ENCODE data around the gene MED8. TPM values are rescaled to one million over a fixed set of nuclear protein-coding genes. Genes with fewer than 3 reads are reported as not detected.
"Not testable (repeated sequence)": the region's sequence is repeated elsewhere in the genome, so short reads cannot be mapped to it uniquely, and the experiment has no call there.

Gene MED8
- polyA plus RNA-seq, 4 donors: 38.4 to 40.9 (median 40.1) TPM

DNA sequence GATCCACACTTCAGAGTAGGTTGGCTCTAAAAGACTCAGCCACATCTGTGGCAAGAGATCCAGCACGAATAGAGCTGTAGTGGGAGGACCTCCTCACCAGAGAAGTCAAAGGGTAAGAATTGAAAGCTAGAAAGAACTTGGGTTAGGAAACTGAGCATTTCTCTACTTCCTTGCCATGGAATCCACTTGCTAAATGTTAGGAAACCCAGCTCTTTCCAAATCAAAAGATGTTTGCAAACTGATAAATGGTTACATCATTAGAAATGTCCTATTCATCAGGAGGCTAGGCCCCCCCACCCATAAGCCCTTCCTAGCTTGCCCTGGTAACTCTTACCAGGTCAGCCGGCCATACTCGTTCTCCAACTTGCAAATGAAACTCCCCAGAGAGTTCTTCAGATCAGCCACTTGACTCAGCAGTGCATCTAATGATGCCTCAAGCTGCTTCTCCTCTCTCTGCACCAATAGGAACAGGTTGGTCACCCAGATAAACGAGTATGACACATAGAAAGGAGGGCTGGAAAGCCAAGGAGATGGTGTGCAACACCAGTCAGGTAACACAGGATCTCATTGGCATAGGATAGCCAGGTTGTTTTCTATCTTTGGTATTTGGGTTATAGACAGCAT lies 1.5 kb downstream of the MED8 start:
- no peak for DNase-seq (ENCODE audit: low read depth in 4 of 4, low spot score in 3 of 4)

GRCh38 chr1:43386676-43387075 lies 2.9 kb downstream of the MED8 start:
- DNase-seq (ENCODE audit: low read depth in 4 of 4, low spot score in 3 of 4): no peak

- no peak for DNase-seq (ENCODE audit: low read depth in 4 of 4, low spot score in 3 of 4)
Measured at GRCh38 chr1:43383449-43383848, 6.2 kb downstream of the MED8 start.

DNA sequence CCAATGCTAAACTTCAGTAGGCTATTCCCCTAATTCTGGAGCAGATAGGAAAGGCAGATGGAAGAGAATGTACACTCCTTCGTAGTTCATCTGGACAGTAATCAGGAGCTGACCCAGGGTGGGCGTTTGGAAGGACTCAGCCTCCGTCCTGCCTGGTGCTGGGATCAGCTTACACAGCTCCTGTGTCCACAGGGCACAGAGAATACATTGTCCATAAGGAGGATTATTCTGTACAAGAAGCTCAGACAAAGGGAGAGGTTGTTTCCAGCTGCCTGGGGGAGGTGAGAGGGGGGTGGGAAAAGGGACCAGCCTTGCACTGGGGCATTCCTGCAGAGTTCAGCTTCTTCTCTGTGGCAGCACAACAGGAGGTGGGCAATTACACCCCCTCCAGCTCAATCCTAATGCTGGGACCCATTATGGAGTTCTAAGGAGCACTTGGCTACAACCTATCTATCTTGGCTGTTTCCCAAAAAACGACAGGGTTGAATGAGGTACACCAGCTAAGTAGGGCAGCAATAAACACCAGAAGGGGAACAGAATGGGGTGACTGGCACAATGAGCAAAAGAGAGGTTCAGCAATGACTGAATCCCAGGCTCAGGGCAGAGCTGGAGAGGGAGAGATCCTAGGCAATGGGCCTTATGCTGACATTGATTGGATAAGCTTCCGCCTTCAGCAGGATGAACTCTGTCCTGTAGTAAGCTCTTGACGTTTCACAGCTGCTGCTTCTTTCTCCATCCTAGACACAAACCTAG lies 7.4 kb downstream of the MED8 start:
- no peak for DNase-seq (ENCODE audit: low read depth in 4 of 4, low spot score in 3 of 4)

DNA sequence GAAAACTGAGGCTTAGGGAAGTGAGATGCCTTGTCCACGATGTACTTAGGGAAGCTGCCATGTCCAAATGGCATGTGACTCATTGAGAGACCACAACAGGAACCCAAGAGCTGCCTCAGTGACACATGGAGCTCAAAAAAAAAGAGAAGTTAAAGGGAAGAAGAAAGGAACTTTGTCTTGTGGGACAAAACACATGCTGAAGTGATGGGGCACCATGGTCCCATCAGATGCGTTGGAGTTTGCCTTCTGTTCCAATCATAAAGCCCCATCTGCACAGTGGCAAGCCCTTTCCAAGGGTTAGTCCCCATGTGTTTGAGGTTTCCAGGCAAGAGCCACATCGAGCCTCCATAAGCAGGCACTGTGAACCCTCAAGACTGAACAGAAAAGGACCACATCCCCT lies 8.0 kb downstream of the MED8 start:
- DNase-seq (ENCODE audit: low read depth in 4 of 4, low spot score in 3 of 4): no peak

GRCh38 chr1:43379476-43379875 lies 10.1 kb downstream of the MED8 start:
- DNase-seq (ENCODE audit: low read depth in 4 of 4, low spot score in 3 of 4): no peak

- DNase-seq (ENCODE audit: low read depth in 4 of 4, low spot score in 3 of 4): no peak
Measured at GRCh38 chr1:43377831-43378230, 11.8 kb downstream of the MED8 start.

DNA sequence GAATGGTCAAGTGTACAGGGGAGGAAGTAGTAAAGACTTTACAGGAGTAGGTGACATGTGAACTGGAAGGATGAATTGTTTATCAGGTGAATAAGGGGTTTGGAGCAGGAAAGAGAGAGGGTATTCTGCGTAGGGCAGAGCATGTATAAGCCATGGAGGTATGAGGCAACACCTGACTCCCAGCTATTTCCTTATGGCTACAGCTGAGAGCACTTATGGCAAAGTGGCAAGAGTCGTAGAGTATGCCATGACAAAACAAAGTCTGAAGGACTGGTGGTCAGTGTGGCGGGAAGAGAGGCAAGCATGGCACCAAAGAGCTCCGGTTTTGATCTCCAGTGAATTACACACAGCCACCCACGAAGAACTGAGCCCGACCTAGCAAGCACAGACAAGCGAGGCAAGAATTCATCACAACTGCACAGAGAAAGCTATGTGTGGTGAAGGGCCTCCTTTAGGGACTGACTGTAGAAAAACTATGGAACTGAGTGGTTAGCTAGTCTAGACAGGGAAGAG lies 12.8 kb downstream of the MED8 start:
- no peak for DNase-seq (ENCODE audit: low read depth in 4 of 4, low spot score in 3 of 4)

DNA sequence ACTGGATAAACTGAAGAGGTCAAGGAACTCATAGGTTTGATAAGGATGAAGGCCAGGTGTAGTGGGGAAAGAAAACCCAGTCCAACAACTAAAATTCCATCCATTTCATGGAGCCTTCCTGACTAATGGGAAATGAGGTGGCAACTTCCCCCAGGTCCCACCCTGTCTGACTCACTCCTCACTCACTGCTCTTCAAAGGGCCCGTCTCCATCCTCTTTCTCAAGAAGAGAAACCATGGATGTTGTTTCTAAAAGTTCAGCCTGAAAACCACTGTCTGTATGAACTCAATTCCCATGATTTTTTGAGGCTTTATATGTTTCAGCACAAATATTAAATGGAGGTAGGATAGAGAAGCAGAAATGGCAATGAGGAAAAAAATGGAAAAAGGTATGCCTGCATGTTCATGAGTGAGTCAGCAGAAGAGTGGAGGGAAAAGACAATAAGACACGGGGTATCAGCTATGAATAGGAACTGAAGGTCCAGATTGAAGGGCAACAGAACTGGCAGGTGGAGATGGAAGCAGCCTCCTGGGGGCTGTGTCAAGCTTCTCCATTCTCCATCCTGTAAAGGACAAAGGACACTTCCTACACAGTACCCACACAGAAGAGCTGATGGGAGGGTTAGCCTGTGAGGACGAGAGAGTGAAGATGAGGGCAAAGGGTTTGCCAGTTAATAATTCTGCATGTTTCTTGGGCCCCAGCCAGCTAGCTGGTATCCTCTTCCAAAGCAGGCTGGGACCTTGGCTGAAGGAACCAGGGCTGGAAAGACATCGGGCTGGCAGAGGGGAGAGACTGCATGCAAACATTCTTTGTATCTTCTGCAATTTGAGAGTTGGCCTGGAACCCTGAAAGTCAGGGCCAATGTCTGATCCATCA lies 16.3 kb downstream of the MED8 start:
- DNase-seq (ENCODE audit: low read depth in 4 of 4, low spot score in 3 of 4): no peak

GRCh38 chr1:43372172-43372571 lies 17.4 kb downstream of the MED8 start:
- no peak for DNase-seq (ENCODE audit: low read depth in 4 of 4, low spot score in 3 of 4)

- no peak for DNase-seq (ENCODE audit: low read depth in 4 of 4, low spot score in 3 of 4)
Measured at GRCh38 chr1:43370564-43370963, 19.0 kb downstream of the MED8 start.

GRCh38 chr1:43369779-43370178 lies 19.8 kb downstream of the MED8 start:
- not testable (repeated sequence) for DNase-seq (ENCODE audit: low read depth in 4 of 4, low spot score in 3 of 4)

DNA sequence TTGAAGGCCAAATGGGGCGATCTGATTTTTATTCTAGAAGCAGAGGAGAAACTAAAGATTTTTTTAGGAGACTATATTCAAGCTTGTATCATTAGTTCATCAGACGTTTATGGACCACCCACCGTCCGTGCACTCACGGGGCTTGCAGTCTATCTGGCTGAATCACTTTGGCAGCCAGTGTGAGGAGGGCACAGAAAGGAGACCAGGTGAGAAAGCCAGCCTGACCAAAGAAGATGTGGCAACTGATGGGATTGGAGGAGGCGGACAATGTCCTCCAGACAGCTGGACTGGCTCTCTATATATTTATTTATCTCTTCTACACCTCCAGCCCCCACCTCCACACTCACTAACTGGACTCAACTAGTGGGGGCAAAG lies 21.0 kb downstream of the MED8 start:
- DNase-seq (ENCODE audit: low read depth in 4 of 4, low spot score in 3 of 4): no peak

DNA sequence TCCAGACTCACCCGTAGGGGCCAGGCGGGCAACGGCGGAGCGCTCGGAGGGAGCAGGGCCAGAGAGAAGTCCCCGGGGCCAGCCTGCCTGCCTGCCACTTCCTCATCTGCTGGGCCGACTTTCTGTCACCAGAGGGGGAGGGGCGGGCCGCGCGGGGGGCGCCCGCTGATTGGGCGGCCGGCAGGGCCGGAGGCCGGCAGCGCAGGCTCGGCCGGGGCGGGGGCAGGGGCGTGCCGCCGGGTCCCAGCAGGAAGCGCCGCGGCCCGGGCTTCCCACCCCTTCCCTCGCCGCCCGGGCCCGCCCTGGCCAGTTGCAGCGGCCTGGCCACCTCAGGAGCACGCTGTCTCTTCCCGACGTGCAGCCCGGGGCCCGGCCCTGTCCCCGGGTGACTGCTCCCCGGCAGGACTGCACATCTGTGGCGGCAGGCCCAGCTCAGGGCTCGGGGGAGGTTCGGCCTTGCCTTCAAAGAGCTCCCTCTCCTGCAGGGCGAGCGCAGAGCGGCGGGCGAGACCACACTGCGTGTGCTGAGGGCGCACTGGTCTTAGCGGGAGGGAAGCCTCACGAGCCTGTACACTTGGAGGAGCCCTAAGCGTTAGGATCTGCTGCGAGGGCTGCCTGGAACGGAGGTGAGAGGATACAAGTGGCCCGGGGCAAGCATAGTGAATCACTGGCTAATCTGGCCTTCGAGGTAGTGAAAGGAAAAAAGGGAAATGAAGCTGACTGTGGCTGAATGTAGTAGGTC lies 21.5 kb downstream of the MED8 start, which contains the start of gene ELOVL1:
Gene ELOVL1 (minus strand): TSS at position 108 of the 742 bp plus-strand sequence. CDS start 2,402 bp downstream, outside the sequence.
- DNase-seq (ENCODE audit: low read depth in 4 of 4, low spot score in 3 of 4): peak in 3 of 4 donors; percentile 71 to 77 (median 73)

DNA sequence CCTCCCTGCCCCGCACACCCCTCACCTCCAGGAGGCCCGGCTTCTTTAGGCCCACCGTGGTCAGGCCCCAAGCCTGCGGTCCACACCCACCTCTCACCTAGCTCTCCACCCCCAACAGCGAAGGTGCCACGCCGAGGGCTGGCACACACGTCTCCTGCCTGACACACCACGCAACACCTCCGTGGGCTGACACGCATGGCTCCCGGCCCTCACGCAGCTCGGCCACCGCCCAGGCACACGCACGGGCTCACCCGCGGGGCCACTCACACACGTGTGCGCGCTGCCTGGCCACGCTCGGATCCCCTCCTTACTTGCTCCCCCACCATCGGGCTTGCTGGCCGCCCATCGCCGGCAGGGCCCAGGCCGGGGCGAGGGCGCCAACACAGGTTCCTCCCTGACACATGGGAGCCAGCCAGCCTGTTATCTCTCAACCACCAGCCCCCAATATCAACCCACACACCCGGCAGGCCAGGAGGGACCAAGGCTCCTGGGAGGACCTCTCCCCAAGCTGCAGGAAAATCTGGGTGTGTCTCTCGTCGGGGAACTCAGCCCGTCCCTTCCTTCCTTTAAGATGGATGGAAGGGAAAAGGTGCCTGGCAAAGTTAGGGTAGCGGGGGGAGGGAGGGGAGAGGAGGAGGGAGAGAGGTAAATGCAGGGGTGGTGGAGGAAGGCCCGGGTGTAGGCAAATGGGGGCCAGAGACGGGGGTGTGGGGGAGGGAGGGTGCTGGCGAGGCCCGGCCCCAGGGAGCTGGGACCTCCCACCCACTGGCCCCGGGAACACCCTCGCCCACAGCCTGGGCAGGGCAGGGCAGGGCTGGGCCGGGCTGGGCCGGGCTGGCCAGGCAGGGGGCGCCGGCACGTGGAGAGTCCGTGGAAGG lies 22.3 kb downstream of the MED8 start:
- DNase-seq (ENCODE audit: low read depth in 4 of 4, low spot score in 3 of 4): no peak

GRCh38 chr1:43366601-43367025 lies 23.0 kb downstream of the MED8 start:
- DNase-seq (ENCODE audit: low read depth in 4 of 4, low spot score in 3 of 4): no peak

GRCh38 chr1:43366179-43366578 lies 23.4 kb downstream of the MED8 start:
- DNase-seq (ENCODE audit: low read depth in 4 of 4, low spot score in 3 of 4): no peak

DNA sequence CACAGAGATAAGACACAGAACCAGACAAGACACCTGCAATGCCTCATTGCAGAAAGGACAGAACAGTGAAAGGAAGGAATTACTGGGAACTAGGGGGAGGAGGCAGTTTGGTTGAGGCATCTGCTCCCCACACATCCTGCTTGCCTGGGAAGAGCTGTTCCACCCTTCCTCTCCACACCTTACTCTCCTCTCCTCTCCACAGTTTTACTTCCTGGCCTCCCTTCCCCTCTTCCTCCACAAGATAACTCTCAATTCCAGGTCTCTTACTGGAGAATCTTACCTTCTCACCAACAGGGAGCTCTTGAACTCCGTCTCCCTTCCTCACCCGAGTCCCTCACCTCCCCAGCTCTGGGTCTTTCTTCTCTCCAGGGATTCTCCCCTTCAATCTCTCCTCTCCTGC lies 23.9 kb downstream of the MED8 start:
- no peak for DNase-seq (ENCODE audit: low read depth in 4 of 4, low spot score in 3 of 4)

GRCh38 chr1:43363935-43364525 lies 25.6 kb downstream of the MED8 start:
- no peak for DNase-seq (ENCODE audit: low read depth in 4 of 4, low spot score in 3 of 4)

All from left renal pelvis (tissue), 4 donors.